ENCODE results near the gene SARS1.
"Not testable (repeated sequence)": the region's sequence is repeated elsewhere in the genome, so short reads cannot be mapped to it uniquely, and the experiment has no call there.

Gene SARS1

GRCh38 chr1:109282952-109283747, 69.4 kb downstream of the SARS1 start, which contains the start of gene PSRC1:
Gene PSRC1, minus strand, starts transcription at chr1:109283145.
- peak within 1 kb of the TSS; percentile 51 to 80 (median 65) for H3K4me3 ChIP-seq
- peak within 1 kb of the TSS in 20 of 21 experiments; percentile 70 to 93 (median 81) for H3K27ac ChIP-seq

GRCh38 chr1:109283748-109284600, 70.3 kb downstream of the SARS1 start:
- peak overlapping the region; percentile 51 to 80 (median 65) for H3K4me3 ChIP-seq
- peak overlapping the region in 19 of 21 experiments; percentile 70 to 93 (median 81) for H3K27ac ChIP-seq

- H3K27ac ChIP-seq, H3K4me3 ChIP-seq: not testable (repeated sequence)
Observed at GRCh38 chr1:109286762-109287161, 73.0 kb downstream of the SARS1 start.
